K562 treated with DMSO at 1 percent for 12 hours (cell line): ENCODE data around the gene ENPP7. TPM values are rescaled to one million over a fixed set of nuclear protein-coding genes. Genes with fewer than 3 reads are reported as not detected.

Experiments used
- total RNA-seq: library from RNA; unstranded; fragments of 300-600 nt; gene quantifications from 2 replicates; pipeline ENCODE4 v1.2.3, GENCODE V29; 2022; ENCODE audit not compliant: insufficient read depth

Gene ENPP7, protein sequence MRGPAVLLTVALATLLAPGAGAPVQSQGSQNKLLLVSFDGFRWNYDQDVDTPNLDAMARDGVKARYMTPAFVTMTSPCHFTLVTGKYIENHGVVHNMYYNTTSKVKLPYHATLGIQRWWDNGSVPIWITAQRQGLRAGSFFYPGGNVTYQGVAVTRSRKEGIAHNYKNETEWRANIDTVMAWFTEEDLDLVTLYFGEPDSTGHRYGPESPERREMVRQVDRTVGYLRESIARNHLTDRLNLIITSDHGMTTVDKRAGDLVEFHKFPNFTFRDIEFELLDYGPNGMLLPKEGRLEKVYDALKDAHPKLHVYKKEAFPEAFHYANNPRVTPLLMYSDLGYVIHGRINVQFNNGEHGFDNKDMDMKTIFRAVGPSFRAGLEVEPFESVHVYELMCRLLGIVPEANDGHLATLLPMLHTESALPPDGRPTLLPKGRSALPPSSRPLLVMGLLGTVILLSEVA
- not detected in 2 replicates for total RNA-seq

DNA sequence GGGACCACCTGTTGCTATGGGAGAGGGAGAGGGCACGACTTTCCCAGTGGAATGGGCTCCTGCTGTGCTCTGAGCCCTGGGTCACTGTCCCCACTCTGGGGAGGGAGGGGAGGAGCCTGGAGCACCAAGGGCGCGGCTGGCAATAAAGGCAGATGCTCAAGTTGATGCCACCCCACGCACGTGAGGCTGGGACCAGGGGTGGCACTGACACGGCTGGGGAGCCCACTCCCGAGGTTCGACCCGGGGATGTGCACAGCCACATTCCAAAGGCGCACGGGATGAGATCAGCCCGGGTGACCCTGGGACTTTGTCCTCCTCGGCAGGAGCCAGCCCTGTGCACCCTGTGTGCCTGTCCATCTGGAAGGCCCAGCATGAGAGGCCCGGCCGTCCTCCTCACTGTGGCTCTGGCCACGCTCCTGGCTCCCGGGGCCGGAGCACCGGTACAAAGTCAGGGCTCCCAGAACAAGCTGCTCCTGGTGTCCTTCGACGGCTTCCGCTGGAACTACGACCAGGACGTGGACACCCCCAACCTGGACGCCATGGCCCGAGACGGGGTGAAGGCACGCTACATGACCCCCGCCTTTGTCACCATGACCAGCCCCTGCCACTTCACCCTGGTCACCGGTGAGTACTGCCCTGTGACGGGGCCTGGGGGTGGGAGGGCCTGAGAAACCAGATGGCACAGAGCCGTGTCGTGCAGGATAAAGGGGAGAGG, at the start of gene ENPP7:
Gene ENPP7 (plus strand): TSS at position 175 of the 715 bp plus-strand sequence. CDS start 197 bp downstream, at position 372.

DNA sequence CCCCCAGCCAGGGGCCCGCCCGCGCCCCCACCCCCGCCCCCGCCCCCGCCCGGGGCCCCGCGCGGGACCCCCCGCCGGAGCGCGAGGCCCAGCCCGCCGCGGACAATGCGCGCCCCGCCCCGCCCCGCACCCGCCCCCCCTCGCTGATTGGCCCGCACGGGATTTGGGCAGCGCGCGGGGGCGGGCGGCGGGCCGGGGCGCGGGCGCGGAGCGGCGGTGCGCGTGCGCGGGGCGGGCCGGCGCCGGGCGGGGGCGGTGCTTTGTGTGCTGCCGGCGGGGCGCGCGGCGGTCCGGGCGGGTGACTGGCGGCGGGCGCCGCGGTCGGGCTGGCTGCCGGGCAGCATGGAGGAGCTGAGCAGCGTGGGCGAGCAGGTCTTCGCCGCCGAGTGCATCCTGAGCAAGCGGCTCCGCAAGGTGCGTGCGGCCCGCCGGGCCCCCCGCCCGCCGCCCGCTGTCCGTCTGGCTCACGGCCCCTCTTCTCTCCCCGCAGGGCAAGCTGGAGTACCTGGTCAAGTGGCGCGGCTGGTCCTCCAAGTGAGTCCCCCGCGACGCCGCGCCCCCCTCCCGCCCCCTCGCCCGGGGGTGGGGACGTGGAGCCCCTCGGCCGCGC, 47.3 kb downstream of the ENPP7 start, which contains the start of gene CBX2:
Gene CBX2 (plus strand): TSS at position 255 of the 610 bp plus-strand sequence. CDS start 88 bp downstream, at position 343.

Other genes starting within 250 kb of the ENPP7 start
- not detected in 2 replicates for gene RBFOX3, start 119.9 kb upstream of the ENPP7 start, total RNA-seq
- 7.5 and 17.6 TPM in 2 replicates for gene CBX2, start 47.2 kb downstream of the ENPP7 start, total RNA-seq
- 4.6 and 6.0 TPM in 2 replicates for gene CBX8, start 66.1 kb downstream of the ENPP7 start, total RNA-seq
- gene CBX4, start 108.5 kb downstream of the ENPP7 start, total RNA-seq = 55.9 and 75.5 TPM in 2 replicates